Gastroesophageal sphincter (tissue), 4 donors: Measurements from ENCODE around the gene RALGPS2. TPM values are rescaled to one million over a fixed set of nuclear protein-coding genes. Genes with fewer than 3 reads are reported as not detected.

Source experiments
- ATAC-seq: fragments of 150-250 bp; one replicate; pipeline ENCODE4 v1.9.1; 2016; ENCODE audit warnings: mild to moderate bottlenecking, moderate library complexity
- H3K27ac ChIP-seq, 4 donors: fragments of 200-600 bp; sonication (generic) in 3 of 4; 1 replicate in 3 of 4; 2 replicates in 1 of 4; pipeline ENCODE4 v1.5.1; 2016 to 2019
- H3K27me3 ChIP-seq: fragments of 200-600 bp; sonication (generic); one replicate; pipeline ENCODE4 v1.5.1; 2019
- H3K36me3 ChIP-seq, 2 donors: fragments of 200-600 bp; sonication (generic); one replicate each; pipeline ENCODE4 v1.5.1; 2019; ENCODE audit warnings: control low read depth in 1 of 2
- H3K4me1 ChIP-seq, 3 donors: fragments of 200-600 bp; sonication (generic); 1 replicate in 2 of 3; 2 replicates in 1 of 3; pipeline ENCODE4 v1.5.1; 2016 to 2019; ENCODE audit warnings: control low read depth in 2 of 3
- H3K4me3 ChIP-seq, 2 donors: fragments of 200-600 bp; sonication (generic); one replicate each; pipeline ENCODE4 v1.5.1; 2019; ENCODE audit warnings: mild to moderate bottlenecking in 1 of 2, moderate library complexity in 1 of 2
- H3K9me3 ChIP-seq, 3 donors: fragments of 200-600 bp; sonication (generic); one replicate each; pipeline ENCODE4 v1.5.1; 2017 to 2019; ENCODE audit warnings: control low read depth in 2 of 3
- EP300 ChIP-seq: sonication (generic); formaldehyde crosslinking; IDR thresholded peaks from one replicate; pipeline ENCODE4 v1.6.1; 2017; ENCODE audit warnings: antibody characterized with exemption, mild to moderate bottlenecking
- POLR2A ChIP-seq, 2 donors: fragments of 450-650 bp; IDR thresholded peaks; one replicate each; pipeline ENCODE4 v1.6.1; 2017; ENCODE audit warnings: antibody characterized with exemption in 2 of 2, mild to moderate bottlenecking in 2 of 2, moderate library complexity in 1 of 2
- POLR2AphosphoS5 ChIP-seq: sonication (generic); formaldehyde crosslinking; IDR thresholded peaks from one replicate; pipeline ENCODE4 v1.6.1; 2017; ENCODE audit warnings: antibody characterized with exemption
- WGBS, 2 donors: methylation state at CpG; one replicate each; pipeline ENCODE4 v1.1.5; 2018; ENCODE audit warnings: low coverage in 1 of 2; 5-methylcytosine and 5-hydroxymethylcytosine counted together
- total RNA-seq, 4 donors: library from RNA; depleted of rRNA; stranded (reverse); fragments of >200 nt; gene quantifications; one replicate each; pipeline ENCODE4 v1.1.0, GENCODE V29; 2016
- TF ChIP-seq, protein P1 (sequence below), 4 experiments: fragments of 200-600 bp in 2 of 4; fragments of 450-650 bp in 2 of 4; sonication (generic) in 1 of 4; IDR thresholded peaks; one replicate each; pipeline ENCODE4 v1.5.1; 2017 to 2019; ENCODE audit warnings: antibody characterized with exemption in 4 of 4, mild to moderate bottlenecking in 2 of 4, moderate library complexity in 2 of 4

RALGPS2 gene
- total RNA-seq, 4 donors from 2014 or later: 12.0 to 17.7 (median 15.1) TPM

DNA sequence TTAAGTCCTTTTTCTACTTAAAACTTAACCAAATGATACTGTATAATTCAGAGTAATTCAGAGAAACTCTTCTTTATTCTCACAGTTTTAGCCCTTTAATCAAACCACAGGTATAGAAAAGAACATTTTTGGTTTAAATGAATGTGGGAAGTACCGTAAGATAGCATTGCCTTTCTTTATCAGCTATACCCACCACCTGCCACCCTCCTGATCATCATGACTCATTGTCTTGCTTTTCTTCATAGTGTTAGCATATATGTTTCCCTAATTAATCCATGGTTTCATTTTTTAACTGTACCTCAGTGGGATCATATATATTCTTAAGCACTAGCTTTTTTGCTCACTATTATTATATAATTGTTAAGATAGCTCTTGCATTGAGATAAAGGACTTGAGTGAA, 173.4 kb downstream of the RALGPS2 start:
- Histone ChIP-seq H3K36me3 (peaks cover 0 to 9% of the 10 kb centered on the region in 2 donors), H3K4me1 (no peaks in the 10 kb centered on the region), H3K4me3 (no peak overlapping the region), H3K27ac (no peak overlapping the region), H3K9me3 (no peaks in the 10 kb centered on the region), H3K27me3 (no peaks in the 10 kb centered on the region)
- ATAC-seq: no peak
- TF ChIP-seq EP300 (no peak), POLR2AphosphoS5 (no peak), POLR2A (IDR thresholded peaks at IDR 0.05) (no peak)
- TF ChIP-seq, protein P1, sequence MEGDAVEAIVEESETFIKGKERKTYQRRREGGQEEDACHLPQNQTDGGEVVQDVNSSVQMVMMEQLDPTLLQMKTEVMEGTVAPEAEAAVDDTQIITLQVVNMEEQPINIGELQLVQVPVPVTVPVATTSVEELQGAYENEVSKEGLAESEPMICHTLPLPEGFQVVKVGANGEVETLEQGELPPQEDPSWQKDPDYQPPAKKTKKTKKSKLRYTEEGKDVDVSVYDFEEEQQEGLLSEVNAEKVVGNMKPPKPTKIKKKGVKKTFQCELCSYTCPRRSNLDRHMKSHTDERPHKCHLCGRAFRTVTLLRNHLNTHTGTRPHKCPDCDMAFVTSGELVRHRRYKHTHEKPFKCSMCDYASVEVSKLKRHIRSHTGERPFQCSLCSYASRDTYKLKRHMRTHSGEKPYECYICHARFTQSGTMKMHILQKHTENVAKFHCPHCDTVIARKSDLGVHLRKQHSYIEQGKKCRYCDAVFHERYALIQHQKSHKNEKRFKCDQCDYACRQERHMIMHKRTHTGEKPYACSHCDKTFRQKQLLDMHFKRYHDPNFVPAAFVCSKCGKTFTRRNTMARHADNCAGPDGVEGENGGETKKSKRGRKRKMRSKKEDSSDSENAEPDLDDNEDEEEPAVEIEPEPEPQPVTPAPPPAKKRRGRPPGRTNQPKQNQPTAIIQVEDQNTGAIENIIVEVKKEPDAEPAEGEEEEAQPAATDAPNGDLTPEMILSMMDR (IDR thresholded peaks at IDR 0.05): no peak
- WGBS, 2 donors: 95 to 100% methylated on average over 1 of the region's 1 CpG

DNA sequence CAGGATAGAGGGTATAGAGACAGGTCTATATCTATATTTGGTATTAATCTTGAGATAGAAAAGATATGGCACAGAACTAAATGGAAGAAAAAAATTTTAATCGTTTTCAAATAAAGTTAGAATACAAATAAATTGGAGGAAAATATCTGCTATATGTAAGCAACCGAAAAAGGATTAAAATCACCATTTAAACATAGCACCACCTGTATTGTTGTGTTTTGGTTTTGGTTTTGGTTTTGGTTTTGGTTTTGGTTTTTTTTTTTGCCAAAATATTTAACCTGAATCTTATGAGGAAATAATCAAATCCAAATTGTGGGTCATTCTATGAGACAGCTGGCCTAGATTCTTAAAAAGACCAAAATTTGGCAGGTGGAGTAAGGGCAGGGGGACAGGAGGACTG, 174.4 kb downstream of the RALGPS2 start:
- H3K36me3 ChIP-seq: peaks cover 0 to 4% of the 10 kb centered on the region in 2 donors
- WGBS, 2 donors: 83 to 86% methylated on average over 2 of the region's 2 CpGs

DNA sequence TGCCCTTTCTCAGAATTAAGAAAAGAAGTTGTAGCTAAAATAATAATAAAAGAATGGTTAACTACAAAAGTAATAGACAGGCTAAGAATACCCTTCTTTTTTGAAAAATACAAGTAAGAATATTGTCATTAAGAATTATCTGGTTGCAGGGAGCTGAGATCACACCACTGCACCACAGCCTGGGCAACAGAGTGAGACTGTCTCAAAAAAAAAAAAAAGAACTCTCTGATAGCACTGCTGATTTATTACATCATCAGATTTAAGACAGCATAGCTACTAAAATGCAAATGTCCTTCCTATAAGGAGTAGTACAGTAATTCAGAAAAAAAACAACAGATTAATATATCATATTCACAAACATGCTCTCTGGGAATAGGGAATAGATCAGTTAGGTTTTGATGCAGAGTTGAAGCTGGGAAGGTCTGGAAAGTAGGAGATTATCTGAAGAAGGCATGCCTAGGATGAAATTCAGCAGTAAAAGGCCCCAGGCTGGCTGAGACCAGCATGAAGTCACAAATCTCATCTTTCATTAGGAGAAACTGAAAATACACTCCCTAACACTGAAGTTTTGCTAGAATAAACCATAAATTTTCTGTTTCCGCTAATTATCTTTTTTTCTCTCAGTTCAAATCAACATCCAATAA, 176.6 kb downstream of the RALGPS2 start:
- WGBS, 2 donors: 90 to 95% methylated on average over 1 of the region's 1 CpG
- no peaks in the 10 kb centered on the region for H3K27me3 ChIP-seq
- no peak for ATAC-seq
- H3K9me3 ChIP-seq: no peaks in the 10 kb centered on the region
- no peak overlapping the region for H3K27ac ChIP-seq
- H3K4me1 ChIP-seq: no peaks in the 10 kb centered on the region
- H3K36me3 ChIP-seq: peaks cover 0 to 4% of the 10 kb centered on the region in 2 donors
- H3K4me3 ChIP-seq: no peak overlapping the region
- TF ChIP-seq POLR2A (IDR thresholded peaks at IDR 0.05): no peak
- TF ChIP-seq, protein P1 (IDR thresholded peaks at IDR 0.05): no peak

More for the DNA sequence above, 174.4 kb downstream of the RALGPS2 start:
- Histone ChIP-seq H3K27ac (no peak overlapping the region), H3K4me3 (no peak overlapping the region), H3K4me1 (no peaks in the 10 kb centered on the region), H3K9me3 (no peaks in the 10 kb centered on the region), H3K27me3 (no peaks in the 10 kb centered on the region)
- no peak for ATAC-seq
- TF ChIP-seq, protein P1 (IDR thresholded peaks at IDR 0.05): no peak
- no peak for TF ChIP-seq EP300
- no peak for TF ChIP-seq POLR2A (IDR thresholded peaks at IDR 0.05)
- TF ChIP-seq POLR2AphosphoS5: no peak

DNA sequence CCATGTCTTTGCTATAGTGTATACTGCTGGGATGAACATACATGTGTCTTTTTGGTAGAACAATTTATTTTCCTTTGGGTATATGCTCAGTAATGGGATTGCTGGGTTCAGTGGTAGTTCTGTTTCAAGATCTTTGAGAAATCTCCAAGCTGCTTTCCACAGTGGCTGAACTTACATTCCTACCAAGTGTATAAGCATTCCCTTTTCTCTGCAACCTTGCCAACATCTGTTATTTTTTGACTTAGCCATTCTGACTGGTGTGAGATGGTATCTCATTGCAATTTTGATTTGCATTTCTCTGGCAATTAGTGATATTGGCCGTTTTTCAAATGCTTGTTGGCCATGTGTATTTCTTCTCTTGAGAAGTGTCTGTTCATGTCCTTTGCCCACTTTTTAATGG, 183.3 kb downstream of the RALGPS2 start:
- no peak overlapping the region for H3K4me3 ChIP-seq
- H3K9me3 ChIP-seq: no peaks in the 10 kb centered on the region
- H3K27me3 ChIP-seq: no peaks in the 10 kb centered on the region
- TF ChIP-seq POLR2A (IDR thresholded peaks at IDR 0.05) (no peak), EP300 (no peak), POLR2AphosphoS5 (no peak)
- TF ChIP-seq, protein P1 (IDR thresholded peaks at IDR 0.05): no peak
- no peak overlapping the region for H3K27ac ChIP-seq
- no peak for ATAC-seq
- no peaks in the 10 kb centered on the region for H3K4me1 ChIP-seq
- H3K36me3 ChIP-seq: peaks cover 0 to 10% of the 10 kb centered on the region in 2 donors
- WGBS, 2 donors: 54 to 70% methylated on average over 1 of the region's 1 CpG

DNA sequence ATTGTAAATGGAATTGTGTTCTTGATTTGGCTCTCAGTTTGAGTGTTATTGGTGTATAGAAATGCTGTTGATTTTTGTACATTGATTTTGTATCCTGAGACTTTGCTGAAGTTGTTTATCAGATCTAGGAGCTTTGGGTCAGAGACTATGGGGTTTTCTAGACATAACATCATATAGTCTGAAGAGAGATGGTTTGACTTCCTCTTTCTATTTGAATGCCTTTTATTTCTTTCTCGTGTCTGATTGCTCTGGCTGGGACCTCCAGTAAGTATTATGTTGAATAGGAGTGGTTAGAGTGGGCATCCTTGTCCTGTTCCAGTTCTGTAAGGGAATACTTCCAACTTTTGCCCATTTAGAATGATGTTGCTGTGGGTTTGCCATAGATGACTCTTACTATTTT, 185.0 kb downstream of the RALGPS2 start:
- Histone ChIP-seq H3K4me3 (no peak overlapping the region), H3K9me3 (no peaks in the 10 kb centered on the region), H3K4me1 (no peaks in the 10 kb centered on the region), H3K27me3 (no peaks in the 10 kb centered on the region), H3K27ac (no peak overlapping the region), H3K36me3 (peaks cover 0 to 16% of the 10 kb centered on the region in 2 donors)
- TF ChIP-seq, protein P1 (IDR thresholded peaks at IDR 0.05): no peak
- TF ChIP-seq EP300 (no peak), POLR2A (IDR thresholded peaks at IDR 0.05) (no peak), POLR2AphosphoS5 (no peak)
- WGBS, 2 donors: 100% methylated on average over 1 of the region's 1 CpG
- ATAC-seq: no peak
